Measurements from ENCODE around the gene NUDT15.

GRCh38 chr13:48001114-48001881, 36.2 kb upstream of the NUDT15 start, which contains the start of gene SUCLA2:
- TF ChIP-seq GATA2 (IDR thresholded peaks at IDR 0.05; ENCODE audit: low read depth, low read length) = no peak
- no peak for TF ChIP-seq GATA3 (IDR thresholded peaks at IDR 0.05; ENCODE audit: low read depth, low read length)

Measured in SH-SY5Y (cell line).